Adrenal gland (tissue), 12 donors: ENCODE measurements around the gene EDAR. TPM values are rescaled to one million over a fixed set of nuclear protein-coding genes. Genes with fewer than 3 reads are reported as not detected.

Source experiments
- DNase-seq, 7 donors: peaks; one replicate each; pipeline ENCODE4 v3.0.0-alpha.2; 2019 to 2020
- H3K27ac ChIP-seq, 5 donors: fragments of 200-600 bp; sonication (generic) in 4 of 5; 1 replicate in 3 of 5; 2 replicates in 2 of 5; pipeline versions ENCODE4 v1.5.1 to v1.8.0; 2016 to 2020; ENCODE audit warnings: mild to moderate bottlenecking in 1 of 5
- H3K27me3 ChIP-seq: fragments of 200-600 bp; 2 replicates; pipeline ENCODE4 v1.8.0; 2021
- H3K36me3 ChIP-seq, 2 donors: fragments of 200-600 bp; replicated peaks in 1 of 2; 1 replicate in 1 of 2; 2 replicates in 1 of 2; pipeline versions ENCODE4 v1.5.1 to v1.8.0; 2018 to 2022
- H3K4me1 ChIP-seq, 2 donors: fragments of 200-600 bp; replicated peaks in 1 of 2; 1 replicate in 1 of 2; 2 replicates in 1 of 2; pipeline versions ENCODE4 v1.5.1 to v1.8.0; 2018 to 2021
- H3K4me3 ChIP-seq, 4 donors: fragments of 200-600 bp; sonication (generic) in 3 of 4; one replicate each; pipeline ENCODE4 v1.5.1; 2016 to 2018
- H3K9me3 ChIP-seq, 3 donors: fragments of 200-600 bp; sonication (generic) in 1 of 3; replicated peaks in 1 of 3; 1 replicate in 2 of 3; 2 replicates in 1 of 3; pipeline versions ENCODE4 v1.5.1 to v1.8.0; 2016 to 2021
- CTCF ChIP-seq, 6 experiments: fragments of 450-650 bp in 4 of 6; fragments of 200-600 bp in 2 of 6; sonication (generic) in 1 of 6; IDR thresholded peaks; 1 replicate in 5 of 6; 2 replicates in 1 of 6; pipeline versions ENCODE4 v1.5.1 to v1.8.0; 2016 to 2021; ENCODE audit warnings: antibody characterized with exemption in 6 of 6, mild to moderate bottlenecking in 2 of 6, moderate library complexity in 1 of 6
- POLR2A ChIP-seq, 2 donors: fragments of 450-650 bp; IDR thresholded peaks; one replicate each; pipeline ENCODE4 v1.6.1; 2017; ENCODE audit warnings: antibody characterized with exemption in 2 of 2, mild to moderate bottlenecking in 2 of 2, moderate library complexity in 1 of 2
- WGBS, 4 donors: extraction: QIAGEN DNeasy Blood & Tissue Kit in 2 of 4; methylation state at CpG; one replicate each; pipeline versions ENCODE4 v1.1.5 to v1.1.7; 2013 to 2017; 5-methylcytosine and 5-hydroxymethylcytosine counted together
- intact Hi-C, 2 donors: fragments of 100-400 bp; cut with DNase I; formaldehyde crosslinking; loops; one replicate each; pipeline versions ENCODE4 v1.14.1 to v1.15.0; 2022 to 2023
- polyA plus RNA-seq, 3 donors: library from polyadenylated mRNA; stranded (reverse); fragments of 200-250 nt in 2 of 3; fragments of 350-450 nt in 1 of 3; fragmentation: Illumina TruSeq in 1 of 3; extraction: RNeasy Lipid Tissue Mini Kit (QIAGEN cat#74804) in 1 of 3; gene quantifications; one replicate each; pipeline ENCODE4 v1.2.3, GENCODE V29; 2013 to 2014
- total RNA-seq, 9 donors: library from RNA; depleted of rRNA in 4 of 9; stranded (reverse); fragments of >200 nt in 4 of 9; fragments of 120-200 nt in 1 of 9; fragmentation: NEBNext Ultra II Directional in 1 of 9; extraction: Animal tissue kit (Norgen Biotek cat#: 25700) in 1 of 9; gene quantifications; one replicate each; pipeline versions ENCODE4 v1.1.0 to v1.2.4, GENCODE V29; 2013 to 2023
- donor health status: healthy with polysubstance abuse.
- donor health status: Bipolar disorder and iron deficiency.
- donor health status: DM: yes; HTN: yes; CAD: no.
- donor health status: DM: no; HTN: no; CAD: no.
- donor health status: DM: no; HTN: no; CAD: no.
- donor health status: DM: yes; HTN: yes; CAD: no.

Gene EDAR
- total and polyA plus RNA-seq, 12 donors = not detected

DNA sequence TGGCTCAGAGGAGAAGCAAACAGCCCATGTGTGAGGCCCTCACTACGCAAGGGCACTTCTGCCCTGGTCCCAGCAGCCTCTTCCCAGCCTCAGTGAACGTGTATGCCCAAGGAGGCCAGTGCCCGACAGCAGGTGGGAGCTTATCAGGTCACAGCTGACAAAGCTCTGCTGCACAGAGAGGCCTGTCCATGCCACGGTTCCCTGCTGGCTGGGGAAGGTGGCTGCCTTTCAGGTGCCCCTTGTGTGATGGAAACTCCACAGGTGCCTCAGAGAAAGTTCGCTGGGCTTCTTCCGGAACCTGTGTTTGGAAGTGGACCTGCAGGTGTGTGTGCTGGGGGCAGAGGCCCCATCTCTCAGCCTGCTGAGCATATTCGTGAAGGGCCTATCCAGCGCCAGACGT is 47.3 kb downstream of the EDAR start:
- H3K4me3 ChIP-seq = no peak overlapping the region
- TF ChIP-seq POLR2A (IDR thresholded peaks at IDR 0.05) = no peak
- 87 to 95% (median 93%) methylated on average over 3 to 9 of the region's 9 CpGs for WGBS, 4 donors
- no peaks in the 10 kb centered on the region for H3K27me3 ChIP-seq
- H3K27ac ChIP-seq = no peak overlapping the region
- no peak for DNase-seq
- peaks cover 0 to 7% of the 10 kb centered on the region in 2 donors for H3K4me1 ChIP-seq
- intact Hi-C loops = no loop called here
- H3K9me3 ChIP-seq = no peaks in the 10 kb centered on the region
- H3K36me3 ChIP-seq = no peaks in the 10 kb centered on the region

DNA sequence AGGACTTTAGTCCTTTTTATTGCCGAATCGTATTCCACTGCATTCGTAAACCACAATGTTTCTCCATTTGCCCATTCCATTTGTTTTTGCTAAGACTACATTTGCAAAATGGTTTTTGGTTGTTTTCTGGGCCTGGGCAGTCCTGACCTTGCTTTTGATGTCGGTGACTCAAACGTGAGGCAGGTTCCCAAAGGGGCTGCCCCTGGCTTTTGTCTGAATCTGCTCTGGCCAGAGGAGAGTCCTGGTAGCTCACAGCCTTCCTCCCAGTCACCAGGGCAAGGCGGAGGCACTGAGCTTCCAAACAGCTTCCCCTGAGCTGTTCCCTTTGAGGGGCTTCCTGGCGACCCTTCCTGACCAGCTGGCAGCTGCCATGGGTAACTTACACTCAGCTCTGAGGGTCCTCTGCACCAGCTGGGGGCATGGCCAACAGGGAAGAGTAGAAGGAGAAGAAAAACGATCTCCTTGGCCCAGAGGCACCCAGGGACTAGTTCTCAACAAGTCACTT is 47.8 kb downstream of the EDAR start:
- Histone ChIP-seq H3K27ac (peak overlapping the region in 1 of 5 donors; percentile 16), H3K27me3 (no peaks in the 10 kb centered on the region), H3K4me1 (peaks cover 0 to 7% of the 10 kb centered on the region in 2 donors), H3K9me3 (no peaks in the 10 kb centered on the region), H3K4me3 (no peak overlapping the region), H3K36me3 (no peaks in the 10 kb centered on the region)
- intact Hi-C loops = no loop called here
- no peak for TF ChIP-seq POLR2A (IDR thresholded peaks at IDR 0.05)
- TF ChIP-seq CTCF (IDR thresholded peaks at IDR 0.05) = no peak
- 67 to 74% (median 69%) methylated on average over 7 to 8 of the region's 8 CpGs for WGBS, 4 donors
- DNase-seq = peak in 5 of 7 donors; percentile 41 to 69 (median 44)

DNA sequence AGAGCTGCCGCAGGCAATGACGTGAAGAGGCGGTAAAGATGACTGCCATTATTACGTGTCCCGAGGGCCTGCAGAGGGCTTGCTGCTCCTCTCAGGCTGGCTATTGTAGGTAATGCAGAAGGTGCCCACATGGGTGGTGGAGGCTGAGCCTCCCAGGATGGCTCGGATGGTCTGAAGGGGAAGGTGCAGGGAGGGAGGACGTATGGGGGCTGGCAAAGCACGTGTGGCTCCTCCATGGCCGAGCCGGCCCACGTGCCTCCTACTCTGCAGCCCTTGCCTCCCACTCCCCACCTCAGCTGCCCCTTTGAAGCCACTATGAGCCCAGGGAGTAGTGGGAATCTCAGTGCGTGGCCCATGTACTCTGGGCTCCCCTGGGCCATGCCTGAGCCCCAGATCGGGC is 48.9 kb downstream of the EDAR start:
- intact Hi-C loops = no loop called here
- WGBS, 4 donors = 84 to 92% (median 89%) methylated on average over 10 to 13 of the region's 13 CpGs
- Histone ChIP-seq H3K9me3 (no peaks in the 10 kb centered on the region), H3K4me1 (peaks cover 0 to 7% of the 10 kb centered on the region in 2 donors), H3K27ac (no peak overlapping the region), H3K27me3 (no peaks in the 10 kb centered on the region), H3K36me3 (no peaks in the 10 kb centered on the region), H3K4me3 (no peak overlapping the region)
- TF ChIP-seq POLR2A (IDR thresholded peaks at IDR 0.05) (no peak), CTCF (IDR thresholded peaks at IDR 0.05) (no peak)
- DNase-seq = no peak

GRCh38 chr2:108938077-108938710 is 50.8 kb downstream of the EDAR start:
- no peaks in the 10 kb centered on the region for H3K36me3 ChIP-seq
- H3K9me3 ChIP-seq = no peaks in the 10 kb centered on the region
- no peaks in the 10 kb centered on the region for H3K27me3 ChIP-seq
- no peak overlapping the region for H3K27ac ChIP-seq
- no peak overlapping the region for H3K4me3 ChIP-seq
- intact Hi-C loops = no loop called here
- peaks cover 0 to 7% of the 10 kb centered on the region in 2 donors for H3K4me1 ChIP-seq
- TF ChIP-seq POLR2A (IDR thresholded peaks at IDR 0.05) (no peak), CTCF (IDR thresholded peaks at IDR 0.05) (no peak)
- 67 to 79% (median 71%) methylated on average over 9 of the region's 9 CpGs for WGBS, 4 donors
- no peak for DNase-seq
